Measurements from ENCODE around the gene RAB3D. TPM values are rescaled to one million over a fixed set of nuclear protein-coding genes. Genes with fewer than 3 reads are reported as not detected.
"Not testable (repeated sequence)": the region's sequence is repeated elsewhere in the genome, so short reads cannot be mapped to it uniquely, and the experiment has no call there.

Gene RAB3D
- total and polyA plus RNA-seq, 7 experiments from 2014 or later: 1.4 to 38.2 (median 8.0) TPM

- no peaks in the 10 kb centered on the region for H3K36me3 Mint-ChIP-seq
- H3K27me3 ChIP-seq (ENCODE audit: control insufficient read depth in 2 of 2, insufficient read depth in 2 of 2, low read length in 2 of 2): peaks cover 0 to 6% of the 10 kb centered on the region in 2 donors
- peaks cover 0 to 5% (median 0%) of the 10 kb centered on the region in 11 donors for H3K9me3 Mint-ChIP-seq
- peaks cover 9 to 19% (median 13%) of the 10 kb centered on the region in 7 donors for H3K4me1 Mint-ChIP-seq
- H3K36me3 ChIP-seq (ENCODE audit: control insufficient read depth in 2 of 3, insufficient read depth in 3 of 3, low read length in 3 of 3): no peaks in the 10 kb centered on the region
- intact Hi-C loops (cut with micrococcal nuclease): loop anchor here (1.0 kb wide), 3 partner anchors 9 to 20 kb away; partner anchors contain the start of genes CCDC159 (in 2 of the 2), TMEM205 (in 2 of the 2) and SWSAP1 (in 1 of the 2)
- H3K27me3 Mint-ChIP-seq: peaks cover 0 to 17% (median 7%) of the 10 kb centered on the region in 5 donors
- ATAC-seq (peak; percentile 98), DNase-seq (peak; percentile 73 to 87 (median 80))
- ChIA-PET POLR2A (no interaction called here), CTCF (no interaction called here)
- peak within 1 kb of the TSS; percentile 63 to 90 (median 80) for H3K4me3 Mint-ChIP-seq
- H3K9me3 ChIP-seq (ENCODE audit: control insufficient read depth in 2 of 3, low read length in 3 of 3): no peaks in the 10 kb centered on the region
- H3K27ac Mint-ChIP-seq: peak within 1 kb of the TSS in 5 of 9 donors; percentile 38 to 90 (median 77)
- H3K4me3 ChIP-seq (ENCODE audit: low read length): peak within 1 kb of the TSS; percentile 41
- H3K27ac ChIP-seq (ENCODE audit: low read depth, low read length): peak within 1 kb of the TSS; percentile 23
- H3K4me1 ChIP-seq (ENCODE audit: control insufficient read depth in 2 of 2, insufficient read depth in 2 of 2, low read length in 2 of 2): peaks cover 3 to 4% of the 10 kb centered on the region in 2 donors
Measured at GRCh38 chr19:11355160-11356073, 16.0 kb upstream of the RAB3D start, which contains the start of gene PLPPR2. Gene PLPPR2 (plus strand): TSS chr19:11355432. CDS start chr19:11357674, 2,242 bp downstream.

- POLR2A ChIA-PET: interaction anchor here (0.7 to 0.9 kb wide), 2 partner anchors 8 to 15 kb away, joined by 3 read pairs; partner anchors contain the start of genes CCDC159 and TMEM205
- not testable (repeated sequence) for H3K36me3 Mint-ChIP-seq
- H3K4me3 Mint-ChIP-seq: peak overlapping the region in 8 of 10 donors; percentile 14 to 90 (median 46)
Measured at GRCh38 chr19:11354102-11354501, 14.6 kb upstream of the RAB3D start.

GRCh38 chr19:11349171-11349570 is 9.7 kb upstream of the RAB3D start:
- ChIA-PET POLR2A (interaction anchor here (0.5 to 4.8 kb wide), 2 partner anchors 14 to 26 kb away, joined by 4 to 36 read pairs; partner anchors contain the start of gene SWSAP1), CTCF (no interaction called here)
- Histone ChIP-seq H3K27me3 (ENCODE audit: control insufficient read depth in 2 of 2, insufficient read depth in 2 of 2, low read length in 2 of 2) (no peaks in the 10 kb centered on the region), H3K36me3 (ENCODE audit: control insufficient read depth in 2 of 3, insufficient read depth in 3 of 3, low read length in 3 of 3) (peaks cover 0 to 4% (median 0%) of the 10 kb centered on the region in 3 experiments), H3K4me1 (ENCODE audit: control insufficient read depth in 2 of 2, insufficient read depth in 2 of 2, low read length in 2 of 2) (peaks cover 13 to 14% of the 10 kb centered on the region in 2 donors), H3K4me3 (ENCODE audit: low read length) (no peak overlapping the region), H3K9me3 (ENCODE audit: control insufficient read depth in 2 of 3, low read length in 3 of 3) (peaks cover 0 to 9% (median 0%) of the 10 kb centered on the region in 3 experiments), H3K27ac (ENCODE audit: low read depth, low read length) (no peak overlapping the region)
- no peak overlapping the region for H3K27ac Mint-ChIP-seq
- intact Hi-C loops (cut with micrococcal nuclease): loop anchor here in 1 of 2 donors (5.0 kb wide), 1 partner anchor 388 kb away; the partner anchor contains the start of gene ZNF823
- ATAC-seq (no peak), DNase-seq (no peak)
- peaks cover 0 to 9% (median 0%) of the 10 kb centered on the region in 11 donors for H3K9me3 Mint-ChIP-seq
- H3K4me3 Mint-ChIP-seq: no peak overlapping the region
- H3K4me1 Mint-ChIP-seq: peaks cover 22 to 39% (median 29%) of the 10 kb centered on the region in 7 donors
- H3K27me3 Mint-ChIP-seq: no peaks in the 10 kb centered on the region
- peaks cover 0 to 9% (median 0%) of the 10 kb centered on the region in 5 donors for H3K36me3 Mint-ChIP-seq

More at GRCh38 chr19:11354102-11354501, 14.6 kb upstream of the RAB3D start:
- H3K27me3 Mint-ChIP-seq: peaks cover 0 to 17% (median 7%) of the 10 kb centered on the region in 5 donors
- H3K27ac Mint-ChIP-seq; H3K4me3 ChIP-seq (ENCODE audit: low read length); H3K36me3 ChIP-seq (ENCODE audit: control insufficient read depth in 2 of 3, insufficient read depth in 3 of 3, low read length in 3 of 3); H3K9me3 ChIP-seq (ENCODE audit: control insufficient read depth in 2 of 3, low read length in 3 of 3); DNase-seq; intact Hi-C loops (cut with micrococcal nuclease); ATAC-seq; H3K9me3 Mint-ChIP-seq; CTCF ChIA-PET; H3K27ac ChIP-seq (ENCODE audit: low read depth, low read length); H3K27me3 ChIP-seq (ENCODE audit: control insufficient read depth in 2 of 2, insufficient read depth in 2 of 2, low read length in 2 of 2); H3K4me1 ChIP-seq (ENCODE audit: control insufficient read depth in 2 of 2, insufficient read depth in 2 of 2, low read length in 2 of 2): not testable (repeated sequence)
- H3K4me1 Mint-ChIP-seq: peaks cover 9 to 19% (median 13%) of the 10 kb centered on the region in 7 donors

- intact Hi-C loops (cut with micrococcal nuclease): loop anchor here in 1 of 2 donors (5.0 kb wide), 1 partner anchor 390 kb away; the partner anchor contains the start of gene ZNF823
- ATAC-seq (no peak), DNase-seq (no peak)
- Histone ChIP-seq H3K4me3 (ENCODE audit: low read length) (no peak overlapping the region), H3K36me3 (ENCODE audit: control insufficient read depth in 2 of 3, insufficient read depth in 3 of 3, low read length in 3 of 3) (peaks cover 0 to 7% (median 0%) of the 10 kb centered on the region in 3 experiments), H3K27ac (ENCODE audit: low read depth, low read length) (no peak overlapping the region), H3K9me3 (ENCODE audit: control insufficient read depth in 2 of 3, low read length in 3 of 3) (peaks cover 0 to 9% (median 0%) of the 10 kb centered on the region in 3 experiments), H3K27me3 (ENCODE audit: control insufficient read depth in 2 of 2, insufficient read depth in 2 of 2, low read length in 2 of 2) (no peaks in the 10 kb centered on the region), H3K4me1 (ENCODE audit: control insufficient read depth in 2 of 2, insufficient read depth in 2 of 2, low read length in 2 of 2) (peaks cover 13 to 14% of the 10 kb centered on the region in 2 donors)
- H3K27me3 Mint-ChIP-seq: no peaks in the 10 kb centered on the region
- ChIA-PET POLR2A (interaction anchor here (0.6 to 4.8 kb wide), 6 partner anchors 10 to 735 kb away, joined by 3 to 36 read pairs (median 4); partner anchors contain the start of gene SWSAP1), CTCF (no interaction called here)
- H3K36me3 Mint-ChIP-seq: peaks cover 0 to 9% (median 0%) of the 10 kb centered on the region in 5 donors
- H3K4me3 Mint-ChIP-seq: peak overlapping the region; percentile 64 to 100 (median 98)
- H3K9me3 Mint-ChIP-seq: peaks cover 0 to 9% (median 0%) of the 10 kb centered on the region in 11 donors
- peaks cover 22 to 39% (median 29%) of the 10 kb centered on the region in 7 donors for H3K4me1 Mint-ChIP-seq
- peak overlapping the region in 7 of 9 donors; percentile 36 to 97 (median 70) for H3K27ac Mint-ChIP-seq
Measured at GRCh38 chr19:11347546-11348039, 8.1 kb upstream of the RAB3D start.

- H3K9me3 Mint-ChIP-seq: peaks cover 0 to 9% (median 0%) of the 10 kb centered on the region in 11 donors
- H3K4me1 Mint-ChIP-seq: peaks cover 22 to 39% (median 29%) of the 10 kb centered on the region in 7 donors
- H3K27ac Mint-ChIP-seq: peak within 1 kb of the TSS; percentile 89 to 98 (median 96)
- ATAC-seq (peak; percentile 98), DNase-seq (peak; percentile 82 to 99 (median 98))
- H3K36me3 ChIP-seq (ENCODE audit: control insufficient read depth in 2 of 3, insufficient read depth in 3 of 3, low read length in 3 of 3): peaks cover 0 to 7% (median 0%) of the 10 kb centered on the region in 3 experiments
- POLR2A ChIA-PET: interaction anchor here (0.5 to 4.8 kb wide), 10 partner anchors 8 to 88 kb away, joined by 3 to 36 read pairs (median 4); partner anchors contain the start of gene SWSAP1
- CTCF ChIA-PET: interaction anchor here (0.7 to 1.5 kb wide), 3 partner anchors 8 to 29 kb away, joined by 3 to 13 read pairs (median 3); partner anchors contain the start of gene SWSAP1
- H3K9me3 ChIP-seq (ENCODE audit: control insufficient read depth in 2 of 3, low read length in 3 of 3): peaks cover 0 to 9% (median 0%) of the 10 kb centered on the region in 3 experiments
- peaks cover 0 to 12% (median 0%) of the 10 kb centered on the region in 5 donors for H3K36me3 Mint-ChIP-seq
- H3K27me3 ChIP-seq (ENCODE audit: control insufficient read depth in 2 of 2, insufficient read depth in 2 of 2, low read length in 2 of 2): no peaks in the 10 kb centered on the region
- peak within 1 kb of the TSS; percentile 92 to 100 (median 98) for H3K4me3 Mint-ChIP-seq
- intact Hi-C loops (cut with micrococcal nuclease): loop anchor here (1.0 to 5.0 kb wide), 11 partner anchors 9 to 1527 kb away; partner anchors contain the start of genes ODAD3 (in 2 of the 2), PLPPR2 (in 2 of the 2), PRKCSH (in 2 of the 2) and ELOF1 (in 1 of the 2)
- H3K4me3 ChIP-seq (ENCODE audit: low read length): peak within 1 kb of the TSS; percentile 75
- H3K4me1 ChIP-seq (ENCODE audit: control insufficient read depth in 2 of 2, insufficient read depth in 2 of 2, low read length in 2 of 2): peaks cover 13 to 14% of the 10 kb centered on the region in 2 donors
- peak within 1 kb of the TSS; percentile 83 for H3K27ac ChIP-seq (ENCODE audit: low read depth, low read length)
- no peaks in the 10 kb centered on the region for H3K27me3 Mint-ChIP-seq
Measured at GRCh38 chr19:11346104-11346940, 6.9 kb upstream of the RAB3D start, which contains the start of the genes CCDC159 and TMEM205. Gene CCDC159 (plus strand): TSS chr19:11346519. CDS start chr19:11346607, 88 bp downstream. Gene TMEM205 (minus strand): TSS chr19:11346268. CDS start chr19:11345619, 649 bp downstream.

Measured in naive thymus-derived CD4-positive, alpha-beta T cell (primary cell).